ENCODE data around the gene MTMR6. TPM values are rescaled to one million over a fixed set of nuclear protein-coding genes. Genes with fewer than 3 reads are reported as not detected.

The MTMR6 gene
- polyA plus RNA-seq (2012; ENCODE audit: insufficient read length, low read depth): 7.2 TPM

DNA sequence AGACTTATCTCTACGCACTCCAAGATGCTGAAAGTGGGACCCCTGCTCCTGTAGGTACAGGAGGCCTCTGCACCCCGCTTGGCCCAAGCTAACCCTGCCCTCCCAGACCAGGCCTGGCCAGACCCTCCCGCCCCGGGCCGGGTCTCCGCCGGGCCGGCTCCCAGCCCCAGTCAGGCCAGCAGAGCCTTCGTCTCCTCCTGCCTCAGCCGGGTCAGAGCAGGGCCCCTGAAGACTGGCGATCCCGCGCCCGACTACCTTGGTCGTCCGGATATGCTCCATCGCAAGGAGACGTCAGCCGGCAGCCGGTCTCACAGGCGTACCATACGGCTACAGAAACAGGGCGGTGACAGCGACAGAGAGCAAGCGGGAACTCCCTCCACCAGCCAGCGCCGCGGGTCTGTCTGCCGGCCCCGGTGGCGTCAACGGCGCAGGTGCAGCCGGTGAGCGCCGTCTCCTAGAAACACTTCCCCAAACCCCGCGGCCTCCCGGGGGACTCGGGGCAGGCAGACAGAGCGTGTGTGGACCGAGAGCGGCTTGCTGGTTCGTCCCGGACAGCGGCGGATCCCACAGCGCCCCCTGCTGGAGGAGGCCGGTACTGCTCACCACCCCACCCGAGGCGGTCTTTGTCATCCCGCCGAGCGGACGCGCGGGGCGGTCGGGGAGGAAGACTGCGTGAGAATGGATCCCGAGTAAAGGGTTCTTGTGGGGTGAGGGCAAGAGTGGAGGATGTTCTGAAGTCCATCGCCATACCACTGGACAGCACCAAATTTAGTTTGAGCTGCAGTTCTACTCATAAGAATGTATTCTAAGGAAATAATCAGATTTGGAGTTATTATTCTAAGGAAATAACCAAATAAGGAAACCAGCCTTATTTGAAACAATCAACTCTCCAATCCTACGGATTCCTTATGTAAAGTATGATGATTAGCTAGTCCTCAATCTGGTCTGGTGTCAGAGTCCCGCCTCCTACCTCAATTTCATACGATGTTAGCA lies at the start of gene MTMR6:
Gene MTMR6, minus strand, starts transcription at position 520 of the 993 bp plus-strand sequence. Its CDS starts 241 bp downstream, at position 279.
- TF ChIP-seq POLR2AphosphoS5 (IDR thresholded peaks at IDR 0.05; ENCODE audit: low read depth, low read length) (peak; percentile 42; the same call in 1 of the 2 replicates), SIN3A (IDR thresholded peaks at IDR 0.05; ENCODE audit: borderline replicate concordance, insufficient read depth, low read length) (no peak)

- no peak for TF ChIP-seq POLR2AphosphoS5 (IDR thresholded peaks at IDR 0.05; ENCODE audit: low read depth, low read length)
- no peak for TF ChIP-seq SIN3A (IDR thresholded peaks at IDR 0.05; ENCODE audit: borderline replicate concordance, insufficient read depth, low read length)
- TF ChIP-seq FOXP2 (optimal IDR thresholded peaks at IDR 0.05; ENCODE audit: borderline replicate concordance, extremely low read depth, extremely low read length, insufficient read depth): no peak
These were observed 48.6 kb upstream of the MTMR6 start for GRCh38 chr13:25335856-25336255.

DNA sequence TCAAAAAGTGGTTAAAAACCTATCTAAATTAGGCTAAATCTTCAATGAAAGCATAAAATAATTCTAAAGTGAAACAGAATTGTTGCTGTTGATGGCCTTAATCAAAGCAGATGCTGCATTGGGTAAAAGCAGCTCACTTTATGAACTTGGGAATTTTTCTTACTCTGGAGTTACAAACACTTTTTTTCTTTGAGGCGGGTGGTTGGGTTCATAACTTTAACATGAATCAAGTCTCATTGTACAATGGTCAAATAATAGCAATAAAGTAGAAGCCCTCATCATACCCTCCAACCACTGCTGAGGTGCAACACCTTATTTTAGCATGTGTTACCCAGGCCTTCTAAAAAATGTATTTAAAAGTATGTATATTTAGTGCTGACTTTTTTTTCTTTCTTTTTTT lies 43.3 kb upstream of the MTMR6 start:
- TF ChIP-seq POLR2AphosphoS5 (IDR thresholded peaks at IDR 0.05; ENCODE audit: low read depth, low read length) (no peak), TAF1 (IDR thresholded peaks at IDR 0.05; ENCODE audit: borderline replicate concordance, insufficient read depth, low read length) (no peak), SIN3A (IDR thresholded peaks at IDR 0.05; ENCODE audit: borderline replicate concordance, insufficient read depth, low read length) (no peak), FOXP2 (optimal IDR thresholded peaks at IDR 0.05; ENCODE audit: borderline replicate concordance, extremely low read depth, extremely low read length, insufficient read depth) (no peak)
- TF ChIP-seq, protein P1, sequence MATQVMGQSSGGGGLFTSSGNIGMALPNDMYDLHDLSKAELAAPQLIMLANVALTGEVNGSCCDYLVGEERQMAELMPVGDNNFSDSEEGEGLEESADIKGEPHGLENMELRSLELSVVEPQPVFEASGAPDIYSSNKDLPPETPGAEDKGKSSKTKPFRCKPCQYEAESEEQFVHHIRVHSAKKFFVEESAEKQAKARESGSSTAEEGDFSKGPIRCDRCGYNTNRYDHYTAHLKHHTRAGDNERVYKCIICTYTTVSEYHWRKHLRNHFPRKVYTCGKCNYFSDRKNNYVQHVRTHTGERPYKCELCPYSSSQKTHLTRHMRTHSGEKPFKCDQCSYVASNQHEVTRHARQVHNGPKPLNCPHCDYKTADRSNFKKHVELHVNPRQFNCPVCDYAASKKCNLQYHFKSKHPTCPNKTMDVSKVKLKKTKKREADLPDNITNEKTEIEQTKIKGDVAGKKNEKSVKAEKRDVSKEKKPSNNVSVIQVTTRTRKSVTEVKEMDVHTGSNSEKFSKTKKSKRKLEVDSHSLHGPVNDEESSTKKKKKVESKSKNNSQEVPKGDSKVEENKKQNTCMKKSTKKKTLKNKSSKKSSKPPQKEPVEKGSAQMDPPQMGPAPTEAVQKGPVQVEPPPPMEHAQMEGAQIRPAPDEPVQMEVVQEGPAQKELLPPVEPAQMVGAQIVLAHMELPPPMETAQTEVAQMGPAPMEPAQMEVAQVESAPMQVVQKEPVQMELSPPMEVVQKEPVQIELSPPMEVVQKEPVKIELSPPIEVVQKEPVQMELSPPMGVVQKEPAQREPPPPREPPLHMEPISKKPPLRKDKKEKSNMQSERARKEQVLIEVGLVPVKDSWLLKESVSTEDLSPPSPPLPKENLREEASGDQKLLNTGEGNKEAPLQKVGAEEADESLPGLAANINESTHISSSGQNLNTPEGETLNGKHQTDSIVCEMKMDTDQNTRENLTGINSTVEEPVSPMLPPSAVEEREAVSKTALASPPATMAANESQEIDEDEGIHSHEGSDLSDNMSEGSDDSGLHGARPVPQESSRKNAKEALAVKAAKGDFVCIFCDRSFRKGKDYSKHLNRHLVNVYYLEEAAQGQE (IDR thresholded peaks at IDR 0.05; ENCODE audit: insufficient read depth in 1 of 2, low read depth in 2 of 2, low read length in 2 of 2): no peak

DNA sequence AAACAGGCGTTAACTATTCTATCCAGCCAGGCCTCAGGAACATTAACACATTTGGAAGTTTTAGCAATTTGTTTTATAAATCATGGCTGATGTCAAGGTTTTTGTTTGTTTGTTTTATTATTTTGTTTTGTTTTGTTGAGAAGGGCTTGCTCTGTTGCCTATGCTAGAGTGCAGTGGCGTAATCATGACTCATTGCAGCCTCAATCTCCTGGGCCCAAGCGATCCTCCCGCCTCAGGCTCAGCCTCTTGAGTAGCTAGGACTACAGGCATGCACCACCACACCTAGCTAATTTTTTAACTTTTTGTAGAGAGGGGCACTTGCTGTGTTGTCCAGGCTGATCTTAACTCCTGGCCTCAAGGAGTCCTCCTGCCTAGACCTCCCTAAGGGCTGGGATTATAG lies 42.4 kb upstream of the MTMR6 start:
- TF ChIP-seq POLR2AphosphoS5 (IDR thresholded peaks at IDR 0.05; ENCODE audit: low read depth, low read length) (no peak), SIN3A (IDR thresholded peaks at IDR 0.05; ENCODE audit: borderline replicate concordance, insufficient read depth, low read length) (no peak), FOXP2 (optimal IDR thresholded peaks at IDR 0.05; ENCODE audit: borderline replicate concordance, extremely low read depth, extremely low read length, insufficient read depth) (no peak), TAF1 (IDR thresholded peaks at IDR 0.05; ENCODE audit: borderline replicate concordance, insufficient read depth, low read length) (no peak)
- TF ChIP-seq, protein P1 (IDR thresholded peaks at IDR 0.05; ENCODE audit: insufficient read depth in 1 of 2, low read depth in 2 of 2, low read length in 2 of 2): no peak

GRCh38 chr13:25324100-25324499 lies 36.8 kb upstream of the MTMR6 start:
- TF ChIP-seq, protein P1 (IDR thresholded peaks at IDR 0.05; ENCODE audit: insufficient read depth in 1 of 2, low read depth in 2 of 2, low read length in 2 of 2): no peak
- no peak for TF ChIP-seq POLR2AphosphoS5 (IDR thresholded peaks at IDR 0.05; ENCODE audit: low read depth, low read length)
- TF ChIP-seq FOXP2 (optimal IDR thresholded peaks at IDR 0.05; ENCODE audit: borderline replicate concordance, extremely low read depth, extremely low read length, insufficient read depth): no peak
- no peak for TF ChIP-seq SIN3A (IDR thresholded peaks at IDR 0.05; ENCODE audit: borderline replicate concordance, insufficient read depth, low read length)
- TF ChIP-seq TAF1 (IDR thresholded peaks at IDR 0.05; ENCODE audit: borderline replicate concordance, insufficient read depth, low read length): no peak

DNA sequence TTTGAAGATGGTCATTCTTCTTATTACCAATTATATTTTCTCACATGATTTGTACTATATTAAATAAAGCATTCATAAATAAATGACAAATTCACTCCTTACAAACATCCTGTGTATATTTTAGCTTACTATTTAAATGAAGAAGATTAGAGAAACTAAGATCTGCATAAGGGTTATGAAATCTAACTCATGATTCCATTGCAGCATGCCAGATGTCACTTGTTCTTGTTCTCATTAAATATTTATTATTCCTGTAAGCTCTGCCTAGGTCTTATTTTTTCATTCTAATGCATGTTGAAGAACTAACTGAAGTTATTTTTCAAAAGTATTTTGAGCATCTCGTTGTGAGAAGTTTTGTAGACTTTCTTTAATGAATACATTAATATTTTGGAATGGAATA lies 32.5 kb upstream of the MTMR6 start:
- TF ChIP-seq SIN3A (IDR thresholded peaks at IDR 0.05; ENCODE audit: borderline replicate concordance, insufficient read depth, low read length): no peak
- no peak for TF ChIP-seq TAF1 (IDR thresholded peaks at IDR 0.05; ENCODE audit: borderline replicate concordance, insufficient read depth, low read length)
- TF ChIP-seq FOXP2 (optimal IDR thresholded peaks at IDR 0.05; ENCODE audit: borderline replicate concordance, extremely low read depth, extremely low read length, insufficient read depth): no peak
- TF ChIP-seq, protein P1 (IDR thresholded peaks at IDR 0.05; ENCODE audit: insufficient read depth in 1 of 2, low read depth in 2 of 2, low read length in 2 of 2): no peak
